HFF-Myc (cell line): ENCODE measurements around the gene RXRA.

Experiments
- DNase-seq: peaks from one replicate; pipeline ENCODE4 v3.0.0-alpha.2; 2011; ENCODE audit warnings: low read depth; ENCODE audit errors: extremely low read depth
- H3K4me3 ChIP-seq: replicated peaks from 2 replicates; pipeline ENCODE4 v1.5.1; 2011; ENCODE audit warnings: low read depth, mild to moderate bottlenecking, control low read depth, low read length
- TF ChIP-seq, protein P1 (sequence below): IDR thresholded peaks from 2 replicates; pipeline ENCODE4 v1.5.1; 2012; ENCODE audit warnings: mild to moderate bottlenecking, low read depth, low read length, control low read depth; ENCODE audit errors: missing control alignments

RXRA gene

DNA sequence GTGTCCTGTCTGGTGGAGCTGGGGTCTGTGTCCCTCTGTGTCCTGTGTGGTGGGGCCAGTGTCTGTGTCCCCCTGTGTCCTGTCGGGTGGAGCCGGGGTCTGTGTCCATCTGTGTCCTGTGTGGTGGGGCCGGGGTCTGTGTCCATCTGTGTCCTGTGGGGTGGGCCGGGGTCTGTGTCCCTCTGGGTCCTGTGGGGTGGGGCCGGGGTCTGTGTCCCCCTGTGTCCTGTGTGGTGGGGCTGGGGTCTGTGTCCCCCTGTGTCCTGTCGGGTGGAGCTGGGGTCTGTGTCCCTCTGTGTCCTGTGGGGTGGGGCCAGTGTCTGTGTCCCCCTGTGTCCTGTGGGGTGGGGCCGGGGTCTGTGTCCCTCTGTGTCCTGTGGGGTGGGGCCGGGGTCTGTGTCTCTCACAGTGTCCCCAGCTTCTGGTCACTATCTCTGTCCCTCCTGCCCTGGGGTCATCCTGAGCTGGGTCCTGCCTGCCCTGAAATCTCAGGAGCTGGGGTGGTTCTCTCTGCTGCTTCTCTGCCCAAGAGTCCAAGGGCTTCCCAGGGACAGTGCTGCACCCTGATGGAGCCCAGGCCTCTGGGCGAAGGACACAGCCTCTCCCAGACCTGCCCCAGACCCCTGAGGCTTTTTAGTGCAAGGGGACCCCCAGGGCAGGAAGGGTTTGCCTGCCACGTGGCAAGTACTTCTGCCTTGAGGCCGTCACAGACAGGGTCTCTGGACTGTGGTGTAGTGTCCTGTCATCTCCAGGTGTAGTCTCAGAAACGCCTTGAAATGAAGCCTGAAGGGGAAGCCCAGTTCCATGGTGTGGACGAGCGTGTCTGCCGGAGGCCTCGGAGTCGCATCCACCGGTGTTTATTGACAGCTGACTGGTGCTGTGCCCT, 131.3 kb downstream of the RXRA start:
- no peak overlapping the region for H3K4me3 ChIP-seq
- no peak for DNase-seq
- TF ChIP-seq, protein P1, sequence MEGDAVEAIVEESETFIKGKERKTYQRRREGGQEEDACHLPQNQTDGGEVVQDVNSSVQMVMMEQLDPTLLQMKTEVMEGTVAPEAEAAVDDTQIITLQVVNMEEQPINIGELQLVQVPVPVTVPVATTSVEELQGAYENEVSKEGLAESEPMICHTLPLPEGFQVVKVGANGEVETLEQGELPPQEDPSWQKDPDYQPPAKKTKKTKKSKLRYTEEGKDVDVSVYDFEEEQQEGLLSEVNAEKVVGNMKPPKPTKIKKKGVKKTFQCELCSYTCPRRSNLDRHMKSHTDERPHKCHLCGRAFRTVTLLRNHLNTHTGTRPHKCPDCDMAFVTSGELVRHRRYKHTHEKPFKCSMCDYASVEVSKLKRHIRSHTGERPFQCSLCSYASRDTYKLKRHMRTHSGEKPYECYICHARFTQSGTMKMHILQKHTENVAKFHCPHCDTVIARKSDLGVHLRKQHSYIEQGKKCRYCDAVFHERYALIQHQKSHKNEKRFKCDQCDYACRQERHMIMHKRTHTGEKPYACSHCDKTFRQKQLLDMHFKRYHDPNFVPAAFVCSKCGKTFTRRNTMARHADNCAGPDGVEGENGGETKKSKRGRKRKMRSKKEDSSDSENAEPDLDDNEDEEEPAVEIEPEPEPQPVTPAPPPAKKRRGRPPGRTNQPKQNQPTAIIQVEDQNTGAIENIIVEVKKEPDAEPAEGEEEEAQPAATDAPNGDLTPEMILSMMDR = no peak

DNA sequence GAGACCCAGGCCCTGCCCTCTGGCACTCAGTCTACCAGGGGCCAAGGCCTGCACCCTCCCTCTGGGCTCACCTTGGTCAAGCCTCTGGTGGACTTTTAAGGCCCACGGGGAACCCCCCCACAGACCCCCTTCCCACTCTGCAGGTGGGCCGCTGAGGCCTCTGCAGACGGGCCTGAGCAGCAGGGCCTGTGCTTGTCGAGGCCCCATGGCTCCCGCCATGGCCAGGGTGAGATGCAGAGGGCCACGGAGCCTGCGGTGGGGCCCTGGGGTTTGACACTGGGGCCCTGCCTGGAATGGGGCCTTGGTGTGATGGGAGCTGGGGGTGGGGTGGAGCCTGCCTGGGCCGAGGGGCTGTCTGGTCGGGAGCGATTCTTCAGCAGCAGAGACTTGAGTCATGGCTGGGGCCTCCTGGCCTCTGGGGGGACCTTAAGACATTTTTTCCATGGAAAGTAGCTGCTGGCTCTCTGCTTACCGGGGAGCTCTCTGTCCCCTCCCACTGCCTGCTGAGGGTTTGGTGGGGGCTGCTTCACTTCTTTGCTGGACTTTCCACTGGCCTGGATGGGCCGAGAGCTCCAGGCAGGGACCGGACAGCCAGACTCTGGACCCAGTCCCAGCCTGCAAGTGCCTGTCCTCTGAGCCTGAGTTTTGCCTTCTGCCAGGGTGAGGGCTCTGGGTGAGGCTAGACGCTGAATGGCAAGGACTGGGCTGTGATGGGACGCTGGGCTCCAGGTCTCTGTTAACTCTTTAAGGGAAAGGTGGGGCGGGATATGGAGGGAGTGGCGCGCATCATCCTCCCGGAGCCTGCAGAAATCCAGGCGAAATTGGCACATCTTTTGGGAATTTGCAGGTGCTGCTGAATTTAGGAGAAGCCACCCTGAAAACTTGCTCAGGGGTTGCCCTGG, 132.2 kb downstream of the RXRA start:
- no peak overlapping the region for H3K4me3 ChIP-seq
- TF ChIP-seq, protein P1 = no peak
- DNase-seq = no peak

DNA sequence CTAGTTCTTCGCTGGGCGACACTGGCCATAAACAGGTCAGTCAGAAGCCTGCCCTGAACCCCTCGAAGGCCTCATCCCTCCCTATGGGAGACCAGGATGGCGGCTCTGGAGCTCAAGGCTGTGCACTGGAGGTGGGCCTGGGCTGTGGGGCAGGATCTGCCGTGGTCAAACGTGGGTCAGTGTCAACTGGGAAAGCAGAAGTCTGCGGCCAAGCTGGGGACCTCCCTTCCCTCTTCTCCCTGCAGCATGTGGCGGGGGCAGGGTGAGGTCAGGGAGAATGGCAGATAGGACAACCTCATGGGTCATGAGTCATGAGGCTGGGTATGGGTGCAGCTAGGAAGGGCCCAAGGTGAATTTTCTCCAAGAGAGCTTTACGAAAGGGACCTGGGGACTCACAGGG, 132.9 kb downstream of the RXRA start:
- TF ChIP-seq, protein P1 = no peak
- DNase-seq = no peak
- no peak overlapping the region for H3K4me3 ChIP-seq

DNA sequence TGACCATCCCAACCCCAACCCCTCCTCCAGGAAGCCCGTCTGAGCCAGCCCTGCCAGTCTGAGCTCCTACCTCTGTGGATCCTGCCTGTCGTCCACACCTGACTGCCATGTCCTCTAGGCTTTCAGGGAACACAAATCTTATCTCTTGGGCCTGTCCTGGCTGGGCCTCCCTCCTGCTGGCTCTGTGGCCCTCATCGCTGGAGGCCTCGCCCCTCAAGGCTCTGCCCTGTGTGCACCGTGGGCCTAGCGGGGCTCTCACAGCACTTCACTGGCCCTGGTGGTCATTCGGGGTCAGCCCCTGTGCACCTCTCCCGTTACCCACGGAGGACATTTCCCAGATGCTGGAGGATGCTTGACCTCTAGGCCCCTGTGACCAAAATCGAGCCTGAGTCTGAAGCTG, 133.3 kb downstream of the RXRA start:
- TF ChIP-seq, protein P1 = no peak
- no peak overlapping the region for H3K4me3 ChIP-seq
- no peak for DNase-seq

DNA sequence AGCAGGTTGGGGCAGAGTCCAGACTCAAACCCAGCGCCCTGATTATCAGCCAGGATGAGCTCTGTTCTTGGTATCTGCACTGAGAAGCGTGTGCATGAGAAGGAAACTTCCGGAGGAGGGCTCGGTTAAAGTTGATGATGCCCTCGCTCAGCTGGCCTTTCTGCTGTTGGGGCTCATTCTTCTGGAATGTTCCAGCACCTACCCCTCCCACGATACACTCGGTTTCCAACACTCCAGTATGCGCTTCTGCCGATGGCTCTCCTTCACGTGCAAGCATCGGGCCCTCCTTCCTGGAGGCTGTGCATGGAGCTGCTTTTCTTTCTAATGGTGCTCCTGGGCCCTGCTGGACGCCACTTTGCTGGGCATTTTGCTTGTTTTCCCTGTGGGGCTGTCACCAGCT, 134.0 kb downstream of the RXRA start:
- DNase-seq = no peak
- H3K4me3 ChIP-seq = no peak overlapping the region
- TF ChIP-seq, protein P1 = no peak

DNA sequence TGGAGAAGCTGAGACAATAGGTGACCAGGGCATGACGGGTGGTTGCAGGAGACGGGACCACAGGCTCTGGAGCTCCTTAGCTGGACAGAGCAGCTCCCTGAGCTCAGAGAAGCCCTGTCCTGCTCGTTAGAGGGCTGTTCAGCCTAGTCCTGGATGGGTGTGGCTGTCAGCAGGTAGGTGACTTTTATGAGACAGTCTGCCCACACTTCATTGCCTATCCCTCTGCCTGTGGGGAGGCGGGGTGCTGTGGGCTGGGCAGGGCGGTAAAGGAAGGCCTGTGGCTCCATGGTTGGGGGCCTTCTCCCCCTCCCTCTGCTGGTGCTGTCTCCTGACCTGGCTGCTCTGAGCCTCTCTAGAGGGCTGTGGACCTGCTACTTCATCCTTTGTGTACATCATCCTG, 134.6 kb downstream of the RXRA start:
- DNase-seq = no peak
- TF ChIP-seq, protein P1 = no peak
- H3K4me3 ChIP-seq = no peak overlapping the region
